ENCODE measurements around the gene RPL39L. TPM values are rescaled to one million over a fixed set of nuclear protein-coding genes. Genes with fewer than 3 reads are reported as not detected.
"Not testable (repeated sequence)": the region's sequence is repeated elsewhere in the genome, so short reads cannot be mapped to it uniquely, and the experiment has no call there.

RPL39L gene
- total RNA-seq, 1 donor from 2014 or later = 8.9 TPM

DNA sequence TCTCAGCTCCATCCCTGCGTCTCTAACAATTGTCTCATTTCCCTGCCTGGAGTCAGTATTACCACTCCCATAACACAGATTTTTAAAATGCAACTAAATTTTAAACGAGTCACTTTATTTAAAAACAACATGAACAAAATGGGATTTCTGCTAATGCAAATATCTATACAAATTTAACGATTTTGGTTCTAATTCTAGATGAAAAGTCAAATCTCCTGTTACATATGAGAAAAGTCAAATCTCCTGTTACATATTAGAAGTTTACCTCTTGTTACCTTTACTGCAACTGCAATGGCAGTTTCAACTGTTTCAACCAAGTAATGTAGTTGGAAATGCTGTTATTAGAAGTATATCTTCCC, 578 bp upstream of the RPL39L start:
- Mint-ChIP-seq H3K36me3 (ENCODE audit: low read depth, unreplicated experiment) (peaks cover 26% of the 10 kb centered on the region), H3K4me3 (ENCODE audit: unreplicated experiment) (peak overlapping the region; percentile 81), H3K9me3 (ENCODE audit: unreplicated experiment) (peaks cover 8% of the 10 kb centered on the region), H3K27ac (ENCODE audit: unreplicated experiment) (no peak overlapping the region), H3K27me3 (ENCODE audit: unreplicated experiment) (peaks cover 1% of the 10 kb centered on the region), H3K4me1 (ENCODE audit: unreplicated experiment) (no peaks in the 10 kb centered on the region)
- TF ChIP-seq, protein P1, sequence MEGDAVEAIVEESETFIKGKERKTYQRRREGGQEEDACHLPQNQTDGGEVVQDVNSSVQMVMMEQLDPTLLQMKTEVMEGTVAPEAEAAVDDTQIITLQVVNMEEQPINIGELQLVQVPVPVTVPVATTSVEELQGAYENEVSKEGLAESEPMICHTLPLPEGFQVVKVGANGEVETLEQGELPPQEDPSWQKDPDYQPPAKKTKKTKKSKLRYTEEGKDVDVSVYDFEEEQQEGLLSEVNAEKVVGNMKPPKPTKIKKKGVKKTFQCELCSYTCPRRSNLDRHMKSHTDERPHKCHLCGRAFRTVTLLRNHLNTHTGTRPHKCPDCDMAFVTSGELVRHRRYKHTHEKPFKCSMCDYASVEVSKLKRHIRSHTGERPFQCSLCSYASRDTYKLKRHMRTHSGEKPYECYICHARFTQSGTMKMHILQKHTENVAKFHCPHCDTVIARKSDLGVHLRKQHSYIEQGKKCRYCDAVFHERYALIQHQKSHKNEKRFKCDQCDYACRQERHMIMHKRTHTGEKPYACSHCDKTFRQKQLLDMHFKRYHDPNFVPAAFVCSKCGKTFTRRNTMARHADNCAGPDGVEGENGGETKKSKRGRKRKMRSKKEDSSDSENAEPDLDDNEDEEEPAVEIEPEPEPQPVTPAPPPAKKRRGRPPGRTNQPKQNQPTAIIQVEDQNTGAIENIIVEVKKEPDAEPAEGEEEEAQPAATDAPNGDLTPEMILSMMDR (IDR thresholded peaks at IDR 0.05; ENCODE audit: unreplicated experiment) = peak; percentile 12
- DNase-seq (ENCODE audit: low spot score) = no peak

DNA sequence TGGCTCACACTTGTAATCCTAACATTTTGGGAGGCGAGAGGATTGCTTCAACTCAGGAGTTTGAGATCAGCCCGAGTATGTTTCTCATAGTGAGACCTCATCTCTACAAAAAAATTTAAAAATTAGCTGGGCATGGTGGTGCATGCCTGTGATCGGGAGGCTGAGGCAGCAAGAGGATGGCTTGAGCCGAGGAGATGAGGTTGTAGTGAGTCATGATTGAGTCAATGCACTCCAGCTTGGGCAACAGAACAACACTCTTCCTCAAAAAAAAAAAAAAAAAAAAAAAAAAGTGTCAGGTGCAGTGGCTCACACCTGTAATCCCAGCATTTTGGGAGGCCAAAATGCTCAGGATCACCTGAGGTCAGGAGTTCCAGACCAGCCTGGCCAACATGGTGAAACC, 2.4 kb downstream of the RPL39L start:
- Mint-ChIP-seq H3K27ac (ENCODE audit: unreplicated experiment) (no peak overlapping the region), H3K9me3 (ENCODE audit: unreplicated experiment) (no peaks in the 10 kb centered on the region), H3K27me3 (ENCODE audit: unreplicated experiment) (peaks cover 1% of the 10 kb centered on the region), H3K36me3 (ENCODE audit: low read depth, unreplicated experiment) (peaks cover 28% of the 10 kb centered on the region), H3K4me1 (ENCODE audit: unreplicated experiment) (no peaks in the 10 kb centered on the region), H3K4me3 (ENCODE audit: unreplicated experiment) (no peak overlapping the region)
- no peak for DNase-seq (ENCODE audit: low spot score)
- TF ChIP-seq, protein P1 (IDR thresholded peaks at IDR 0.05; ENCODE audit: unreplicated experiment) = no peak

GRCh38 chr3:187136337-187136736, 3.0 kb downstream of the RPL39L start:
- Mint-ChIP-seq H3K27ac (ENCODE audit: unreplicated experiment) (no peak overlapping the region), H3K27me3 (ENCODE audit: unreplicated experiment) (peaks cover 1% of the 10 kb centered on the region), H3K9me3 (ENCODE audit: unreplicated experiment) (no peaks in the 10 kb centered on the region), H3K4me1 (ENCODE audit: unreplicated experiment) (no peaks in the 10 kb centered on the region), H3K4me3 (ENCODE audit: unreplicated experiment) (no peak overlapping the region), H3K36me3 (ENCODE audit: low read depth, unreplicated experiment) (peaks cover 28% of the 10 kb centered on the region)
- DNase-seq (ENCODE audit: low spot score) = no peak
- TF ChIP-seq, protein P1 (IDR thresholded peaks at IDR 0.05; ENCODE audit: unreplicated experiment) = no peak

- not testable (repeated sequence) for H3K27ac Mint-ChIP-seq (ENCODE audit: unreplicated experiment); H3K27me3 Mint-ChIP-seq (ENCODE audit: unreplicated experiment); H3K9me3 Mint-ChIP-seq (ENCODE audit: unreplicated experiment); H3K4me1 Mint-ChIP-seq (ENCODE audit: unreplicated experiment); DNase-seq (ENCODE audit: low spot score)
- peaks cover 28% of the 10 kb centered on the region for H3K36me3 Mint-ChIP-seq (ENCODE audit: low read depth, unreplicated experiment)
- H3K4me3 Mint-ChIP-seq (ENCODE audit: unreplicated experiment) = peak overlapping the region; percentile 47
These were observed 4.1 kb downstream of the RPL39L start for GRCh38 chr3:187135172-187135690.

DNA sequence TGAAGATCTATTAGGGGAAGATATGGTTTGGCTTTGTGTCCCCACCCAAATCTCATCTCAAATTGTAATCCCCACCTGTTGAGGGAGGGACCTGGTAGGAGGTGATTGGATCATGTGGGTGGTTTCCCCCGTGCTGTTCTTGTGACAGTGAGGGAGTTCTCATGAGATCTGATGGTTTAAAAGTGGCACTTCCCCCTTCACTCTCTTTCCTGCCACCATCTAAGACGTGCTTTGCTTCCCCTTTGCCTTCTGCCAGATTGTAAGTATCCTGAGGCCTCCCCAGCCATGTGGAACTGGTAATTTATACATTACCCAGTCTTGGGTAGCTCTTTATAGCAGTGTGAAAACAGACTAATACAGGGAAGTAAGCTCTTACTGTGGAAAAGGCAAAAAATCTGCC, 6.1 kb downstream of the RPL39L start:
- not testable (repeated sequence) for H3K9me3 Mint-ChIP-seq (ENCODE audit: unreplicated experiment); DNase-seq (ENCODE audit: low spot score); H3K4me1 Mint-ChIP-seq (ENCODE audit: unreplicated experiment); H3K27me3 Mint-ChIP-seq (ENCODE audit: unreplicated experiment); H3K27ac Mint-ChIP-seq (ENCODE audit: unreplicated experiment); H3K4me3 Mint-ChIP-seq (ENCODE audit: unreplicated experiment)
- H3K36me3 Mint-ChIP-seq (ENCODE audit: low read depth, unreplicated experiment) = peaks cover 21% of the 10 kb centered on the region

DNA sequence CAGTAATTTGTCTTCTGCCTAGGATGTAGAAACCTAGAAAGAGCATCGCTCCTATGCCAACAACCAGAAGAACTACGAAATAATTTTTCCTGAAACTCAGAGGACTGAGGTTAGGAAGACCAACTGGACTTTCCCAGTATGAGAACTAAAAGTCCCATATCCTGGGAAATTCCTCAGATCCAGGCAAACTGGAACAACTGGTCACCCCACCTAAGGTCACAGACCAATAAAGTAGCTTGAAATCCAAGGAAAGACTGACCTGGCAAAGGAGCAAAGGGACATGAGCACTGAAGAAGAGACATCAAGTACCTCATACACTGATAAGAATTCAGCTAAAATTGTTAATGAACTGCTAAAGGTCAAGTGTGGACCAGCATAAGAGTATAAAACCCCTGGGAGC, 6.6 kb downstream of the RPL39L start:
- no peaks in the 10 kb centered on the region for H3K4me1 Mint-ChIP-seq (ENCODE audit: unreplicated experiment)
- H3K9me3 Mint-ChIP-seq (ENCODE audit: unreplicated experiment) = no peaks in the 10 kb centered on the region
- H3K4me3 Mint-ChIP-seq (ENCODE audit: unreplicated experiment) = no peak overlapping the region
- TF ChIP-seq, protein P1 (IDR thresholded peaks at IDR 0.05; ENCODE audit: unreplicated experiment) = no peak
- H3K27me3 Mint-ChIP-seq (ENCODE audit: unreplicated experiment) = no peaks in the 10 kb centered on the region
- peaks cover 19% of the 10 kb centered on the region for H3K36me3 Mint-ChIP-seq (ENCODE audit: low read depth, unreplicated experiment)
- no peak for DNase-seq (ENCODE audit: low spot score)
- H3K27ac Mint-ChIP-seq (ENCODE audit: unreplicated experiment) = no peak overlapping the region
